ENCODE measurements around the gene TMX4. TPM values are rescaled to one million over a fixed set of nuclear protein-coding genes. Genes with fewer than 3 reads are reported as not detected.

The TMX4 gene
- total and polyA plus RNA-seq, 2 of the 8 experiments (the other 6 are each of a cell fraction or from before 2014, with no cell fraction given), result 2.1 to 7.8 TPM

DNA sequence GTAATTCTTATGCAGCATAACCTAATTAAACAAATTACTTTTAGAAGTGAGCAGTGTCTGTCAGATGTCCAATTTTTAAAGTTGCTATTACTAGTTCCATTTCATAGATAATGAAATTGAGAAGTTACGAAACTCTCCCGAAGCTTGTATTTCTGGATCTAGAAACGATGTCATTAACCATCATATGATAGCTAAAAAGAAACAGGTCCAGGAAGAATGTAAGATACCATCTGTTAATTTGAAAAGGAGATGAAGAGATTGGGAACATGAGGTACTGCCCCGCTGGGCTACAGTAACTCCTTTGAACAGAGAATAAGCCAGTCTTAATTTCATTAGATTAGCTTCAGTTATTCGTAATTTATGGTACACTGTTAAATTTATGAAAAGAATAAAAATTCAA is 47.5 kb upstream of the TMX4 start (continued):
- TF ChIP-seq, protein P1, sequence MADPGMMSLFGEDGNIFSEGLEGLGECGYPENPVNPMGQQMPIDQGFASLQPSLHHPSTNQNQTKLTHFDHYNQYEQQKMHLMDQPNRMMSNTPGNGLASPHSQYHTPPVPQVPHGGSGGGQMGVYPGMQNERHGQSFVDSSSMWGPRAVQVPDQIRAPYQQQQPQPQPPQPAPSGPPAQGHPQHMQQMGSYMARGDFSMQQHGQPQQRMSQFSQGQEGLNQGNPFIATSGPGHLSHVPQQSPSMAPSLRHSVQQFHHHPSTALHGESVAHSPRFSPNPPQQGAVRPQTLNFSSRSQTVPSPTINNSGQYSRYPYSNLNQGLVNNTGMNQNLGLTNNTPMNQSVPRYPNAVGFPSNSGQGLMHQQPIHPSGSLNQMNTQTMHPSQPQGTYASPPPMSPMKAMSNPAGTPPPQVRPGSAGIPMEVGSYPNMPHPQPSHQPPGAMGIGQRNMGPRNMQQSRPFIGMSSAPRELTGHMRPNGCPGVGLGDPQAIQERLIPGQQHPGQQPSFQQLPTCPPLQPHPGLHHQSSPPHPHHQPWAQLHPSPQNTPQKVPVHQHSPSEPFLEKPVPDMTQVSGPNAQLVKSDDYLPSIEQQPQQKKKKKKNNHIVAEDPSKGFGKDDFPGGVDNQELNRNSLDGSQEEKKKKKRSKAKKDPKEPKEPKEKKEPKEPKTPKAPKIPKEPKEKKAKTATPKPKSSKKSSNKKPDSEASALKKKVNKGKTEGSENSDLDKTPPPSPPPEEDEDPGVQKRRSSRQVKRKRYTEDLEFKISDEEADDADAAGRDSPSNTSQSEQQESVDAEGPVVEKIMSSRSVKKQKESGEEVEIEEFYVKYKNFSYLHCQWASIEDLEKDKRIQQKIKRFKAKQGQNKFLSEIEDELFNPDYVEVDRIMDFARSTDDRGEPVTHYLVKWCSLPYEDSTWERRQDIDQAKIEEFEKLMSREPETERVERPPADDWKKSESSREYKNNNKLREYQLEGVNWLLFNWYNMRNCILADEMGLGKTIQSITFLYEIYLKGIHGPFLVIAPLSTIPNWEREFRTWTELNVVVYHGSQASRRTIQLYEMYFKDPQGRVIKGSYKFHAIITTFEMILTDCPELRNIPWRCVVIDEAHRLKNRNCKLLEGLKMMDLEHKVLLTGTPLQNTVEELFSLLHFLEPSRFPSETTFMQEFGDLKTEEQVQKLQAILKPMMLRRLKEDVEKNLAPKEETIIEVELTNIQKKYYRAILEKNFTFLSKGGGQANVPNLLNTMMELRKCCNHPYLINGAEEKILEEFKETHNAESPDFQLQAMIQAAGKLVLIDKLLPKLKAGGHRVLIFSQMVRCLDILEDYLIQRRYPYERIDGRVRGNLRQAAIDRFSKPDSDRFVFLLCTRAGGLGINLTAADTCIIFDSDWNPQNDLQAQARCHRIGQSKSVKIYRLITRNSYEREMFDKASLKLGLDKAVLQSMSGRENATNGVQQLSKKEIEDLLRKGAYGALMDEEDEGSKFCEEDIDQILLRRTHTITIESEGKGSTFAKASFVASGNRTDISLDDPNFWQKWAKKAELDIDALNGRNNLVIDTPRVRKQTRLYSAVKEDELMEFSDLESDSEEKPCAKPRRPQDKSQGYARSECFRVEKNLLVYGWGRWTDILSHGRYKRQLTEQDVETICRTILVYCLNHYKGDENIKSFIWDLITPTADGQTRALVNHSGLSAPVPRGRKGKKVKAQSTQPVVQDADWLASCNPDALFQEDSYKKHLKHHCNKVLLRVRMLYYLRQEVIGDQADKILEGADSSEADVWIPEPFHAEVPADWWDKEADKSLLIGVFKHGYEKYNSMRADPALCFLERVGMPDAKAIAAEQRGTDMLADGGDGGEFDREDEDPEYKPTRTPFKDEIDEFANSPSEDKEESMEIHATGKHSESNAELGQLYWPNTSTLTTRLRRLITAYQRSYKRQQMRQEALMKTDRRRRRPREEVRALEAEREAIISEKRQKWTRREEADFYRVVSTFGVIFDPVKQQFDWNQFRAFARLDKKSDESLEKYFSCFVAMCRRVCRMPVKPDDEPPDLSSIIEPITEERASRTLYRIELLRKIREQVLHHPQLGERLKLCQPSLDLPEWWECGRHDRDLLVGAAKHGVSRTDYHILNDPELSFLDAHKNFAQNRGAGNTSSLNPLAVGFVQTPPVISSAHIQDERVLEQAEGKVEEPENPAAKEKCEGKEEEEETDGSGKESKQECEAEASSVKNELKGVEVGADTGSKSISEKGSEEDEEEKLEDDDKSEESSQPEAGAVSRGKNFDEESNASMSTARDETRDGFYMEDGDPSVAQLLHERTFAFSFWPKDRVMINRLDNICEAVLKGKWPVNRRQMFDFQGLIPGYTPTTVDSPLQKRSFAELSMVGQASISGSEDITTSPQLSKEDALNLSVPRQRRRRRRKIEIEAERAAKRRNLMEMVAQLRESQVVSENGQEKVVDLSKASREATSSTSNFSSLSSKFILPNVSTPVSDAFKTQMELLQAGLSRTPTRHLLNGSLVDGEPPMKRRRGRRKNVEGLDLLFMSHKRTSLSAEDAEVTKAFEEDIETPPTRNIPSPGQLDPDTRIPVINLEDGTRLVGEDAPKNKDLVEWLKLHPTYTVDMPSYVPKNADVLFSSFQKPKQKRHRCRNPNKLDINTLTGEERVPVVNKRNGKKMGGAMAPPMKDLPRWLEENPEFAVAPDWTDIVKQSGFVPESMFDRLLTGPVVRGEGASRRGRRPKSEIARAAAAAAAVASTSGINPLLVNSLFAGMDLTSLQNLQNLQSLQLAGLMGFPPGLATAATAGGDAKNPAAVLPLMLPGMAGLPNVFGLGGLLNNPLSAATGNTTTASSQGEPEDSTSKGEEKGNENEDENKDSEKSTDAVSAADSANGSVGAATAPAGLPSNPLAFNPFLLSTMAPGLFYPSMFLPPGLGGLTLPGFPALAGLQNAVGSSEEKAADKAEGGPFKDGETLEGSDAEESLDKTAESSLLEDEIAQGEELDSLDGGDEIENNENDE (IDR thresholded peaks at IDR 0.05; ENCODE audit: insufficient replicate concordance, low read length), result no peak
- TF ChIP-seq TBP (IDR thresholded peaks at IDR 0.05; ENCODE audit: low read depth, low read length), result no peak
- no peak for TF ChIP-seq ZNF274 (IDR thresholded peaks at IDR 0.05; ENCODE audit: borderline replicate concordance, extremely low read depth, low read length)
- no peak for TF ChIP-seq POU5F1 (IDR thresholded peaks at IDR 0.05; ENCODE audit: low read depth, low read length)
- TF ChIP-seq KDM1A (IDR thresholded peaks at IDR 0.05; ENCODE audit: borderline replicate concordance, low read length), result no peak
- TF ChIP-seq SP2 (IDR thresholded peaks at IDR 0.05; ENCODE audit: low read length), result no peak
- TF ChIP-seq GABPA (IDR thresholded peaks at IDR 0.05; ENCODE audit: borderline replicate concordance, insufficient read depth, low read length), result no peak
- TF ChIP-seq FOSL1 (IDR thresholded peaks at IDR 0.05; ENCODE audit: insufficient read depth, low read depth, low read length), result no peak
- TF ChIP-seq BCL11A (IDR thresholded peaks at IDR 0.05; ENCODE audit: low read depth in 2 of 2, low read length in 2 of 2), result no peak
- TF ChIP-seq SRF (IDR thresholded peaks at IDR 0.05; ENCODE audit: low read depth, low read length), result no peak
- TF ChIP-seq CREB1 (IDR thresholded peaks at IDR 0.05), result no peak

Data from H1 (cell line).